Measurements from ENCODE around the gene FCHSD2. TPM values are rescaled to one million over a fixed set of nuclear protein-coding genes. Genes with fewer than 3 reads are reported as not detected.

FCHSD2 gene
- polyA plus RNA-seq, 1 donor (not counting 4 experiments of a cell fraction or from before 2014, with no cell fraction given): 14.2 TPM

DNA sequence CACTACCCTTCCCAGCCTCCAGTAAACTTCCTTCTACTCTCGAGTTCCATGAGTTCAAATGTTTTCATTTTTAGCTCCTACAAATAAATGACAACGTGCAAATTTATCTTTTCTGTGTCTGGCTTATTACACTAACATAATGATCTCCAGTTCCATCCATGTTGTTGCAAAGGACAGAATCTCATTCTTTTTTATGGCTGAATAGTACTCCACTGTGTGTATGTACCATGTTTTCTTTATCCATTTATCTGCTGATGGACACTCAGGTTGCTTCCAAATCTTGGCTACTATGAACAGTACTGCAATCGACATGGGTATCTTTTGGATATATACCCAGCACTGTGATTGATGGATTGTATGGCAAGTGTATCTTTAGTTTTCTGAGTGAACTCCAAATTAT lies 34.5 kb downstream of the FCHSD2 start:
- Histone ChIP-seq H3K27me3 (ENCODE audit: control insufficient read depth, extremely low read depth, insufficient read depth, low read length) (no peaks in the 10 kb centered on the region), H3K4me3 (ENCODE audit: control insufficient read depth in 2 of 3, extremely low read depth in 1 of 3, insufficient read depth in 2 of 3, low read depth in 1 of 3, low read length in 3 of 3) (no peak overlapping the region), H4K20me1 (ENCODE audit: control insufficient read depth, extremely low read depth, insufficient read depth, low read length) (no peaks in the 10 kb centered on the region), H3K79me2 (ENCODE audit: control insufficient read depth, insufficient read depth, low read length) (no peaks in the 10 kb centered on the region), H3K9me3 (ENCODE audit: control insufficient read depth, low read depth, low read length) (no peaks in the 10 kb centered on the region), H3K36me3 (ENCODE audit: control insufficient read depth in 2 of 2, extremely low read depth in 1 of 2, insufficient read depth in 2 of 2, low read length in 2 of 2) (no peaks in the 10 kb centered on the region), H3K9ac (ENCODE audit: control insufficient read depth, extremely low read depth, insufficient read depth, low read length) (no peak overlapping the region), H2AFZ (ENCODE audit: control insufficient read depth, low read length) (no peak overlapping the region), H3K4me1 (ENCODE audit: control insufficient read depth, extremely low read depth, insufficient read depth, low read length) (no peaks in the 10 kb centered on the region), H3K27ac (ENCODE audit: control insufficient read depth, insufficient read depth, low read length) (no peak overlapping the region), H3K9me1 (ENCODE audit: control insufficient read depth, extremely low read depth, insufficient read depth, low read length) (no peaks in the 10 kb centered on the region), H3K4me2 (ENCODE audit: control insufficient read depth, extremely low read depth, insufficient read depth, low read depth, low read length) (no peak overlapping the region)
- TF ChIP-seq EZH2 (IDR thresholded peaks at IDR 0.05; ENCODE audit: low read length): no peak
- dilution Hi-C loops (cut with MboI; ENCODE audit: extremely low pct_ligation_motif_present, low sequenced_read_pairs): no loop called here
- no peak for DNase-seq (ENCODE audit: low read depth, low spot score)
- no peak for FAIRE-seq

DNA sequence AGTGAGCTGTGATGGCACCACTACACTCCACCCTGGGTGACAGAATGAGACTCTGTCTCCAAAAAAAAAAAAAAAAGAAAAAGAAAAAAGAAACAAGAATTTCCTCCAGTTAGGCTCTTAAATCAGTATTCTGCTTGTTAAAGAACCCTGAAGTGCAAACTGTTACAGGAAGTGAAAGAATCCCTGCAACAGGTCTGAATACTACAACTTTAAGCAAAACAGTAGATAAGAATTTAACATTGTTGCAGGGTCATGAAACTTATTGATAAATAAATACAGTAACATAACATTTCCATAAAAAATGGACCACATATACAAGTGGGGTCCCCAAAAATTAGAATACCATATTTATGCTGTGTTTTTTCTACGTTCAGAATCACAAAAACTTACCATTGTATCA lies 35.8 kb downstream of the FCHSD2 start:
- TF ChIP-seq, protein P1, sequence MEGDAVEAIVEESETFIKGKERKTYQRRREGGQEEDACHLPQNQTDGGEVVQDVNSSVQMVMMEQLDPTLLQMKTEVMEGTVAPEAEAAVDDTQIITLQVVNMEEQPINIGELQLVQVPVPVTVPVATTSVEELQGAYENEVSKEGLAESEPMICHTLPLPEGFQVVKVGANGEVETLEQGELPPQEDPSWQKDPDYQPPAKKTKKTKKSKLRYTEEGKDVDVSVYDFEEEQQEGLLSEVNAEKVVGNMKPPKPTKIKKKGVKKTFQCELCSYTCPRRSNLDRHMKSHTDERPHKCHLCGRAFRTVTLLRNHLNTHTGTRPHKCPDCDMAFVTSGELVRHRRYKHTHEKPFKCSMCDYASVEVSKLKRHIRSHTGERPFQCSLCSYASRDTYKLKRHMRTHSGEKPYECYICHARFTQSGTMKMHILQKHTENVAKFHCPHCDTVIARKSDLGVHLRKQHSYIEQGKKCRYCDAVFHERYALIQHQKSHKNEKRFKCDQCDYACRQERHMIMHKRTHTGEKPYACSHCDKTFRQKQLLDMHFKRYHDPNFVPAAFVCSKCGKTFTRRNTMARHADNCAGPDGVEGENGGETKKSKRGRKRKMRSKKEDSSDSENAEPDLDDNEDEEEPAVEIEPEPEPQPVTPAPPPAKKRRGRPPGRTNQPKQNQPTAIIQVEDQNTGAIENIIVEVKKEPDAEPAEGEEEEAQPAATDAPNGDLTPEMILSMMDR (optimal IDR thresholded peaks at IDR 0.05 in 1 of 3, IDR thresholded peaks at IDR 0.05 in 1 of 3, conservative IDR thresholded peaks at IDR 0.05 in 1 of 3; ENCODE audit: extremely low read depth in 1 of 3, insufficient read depth in 2 of 3, low read length in 3 of 3): no peak
- no peak for TF ChIP-seq EZH2 (IDR thresholded peaks at IDR 0.05; ENCODE audit: low read length)
- Histone ChIP-seq H3K4me1 (ENCODE audit: control insufficient read depth, extremely low read depth, insufficient read depth, low read length) (no peaks in the 10 kb centered on the region), H3K79me2 (ENCODE audit: control insufficient read depth, insufficient read depth, low read length) (no peaks in the 10 kb centered on the region), H4K20me1 (ENCODE audit: control insufficient read depth, extremely low read depth, insufficient read depth, low read length) (no peaks in the 10 kb centered on the region), H2AFZ (ENCODE audit: control insufficient read depth, low read length) (no peak overlapping the region), H3K9me3 (ENCODE audit: control insufficient read depth, low read depth, low read length) (no peaks in the 10 kb centered on the region), H3K4me2 (ENCODE audit: control insufficient read depth, extremely low read depth, insufficient read depth, low read depth, low read length) (no peak overlapping the region), H3K36me3 (ENCODE audit: control insufficient read depth in 2 of 2, extremely low read depth in 1 of 2, insufficient read depth in 2 of 2, low read length in 2 of 2) (no peaks in the 10 kb centered on the region), H3K9me1 (ENCODE audit: control insufficient read depth, extremely low read depth, insufficient read depth, low read length) (no peaks in the 10 kb centered on the region), H3K9ac (ENCODE audit: control insufficient read depth, extremely low read depth, insufficient read depth, low read length) (no peak overlapping the region), H3K27ac (ENCODE audit: control insufficient read depth, insufficient read depth, low read length) (no peak overlapping the region), H3K27me3 (ENCODE audit: control insufficient read depth, extremely low read depth, insufficient read depth, low read length) (no peaks in the 10 kb centered on the region), H3K4me3 (ENCODE audit: control insufficient read depth in 2 of 3, extremely low read depth in 1 of 3, insufficient read depth in 2 of 3, low read depth in 1 of 3, low read length in 3 of 3) (no peak overlapping the region)
- FAIRE-seq (no peak), DNase-seq (ENCODE audit: low read depth, low spot score) (no peak)
- dilution Hi-C loops (cut with MboI; ENCODE audit: extremely low pct_ligation_motif_present, low sequenced_read_pairs): no loop called here

DNA sequence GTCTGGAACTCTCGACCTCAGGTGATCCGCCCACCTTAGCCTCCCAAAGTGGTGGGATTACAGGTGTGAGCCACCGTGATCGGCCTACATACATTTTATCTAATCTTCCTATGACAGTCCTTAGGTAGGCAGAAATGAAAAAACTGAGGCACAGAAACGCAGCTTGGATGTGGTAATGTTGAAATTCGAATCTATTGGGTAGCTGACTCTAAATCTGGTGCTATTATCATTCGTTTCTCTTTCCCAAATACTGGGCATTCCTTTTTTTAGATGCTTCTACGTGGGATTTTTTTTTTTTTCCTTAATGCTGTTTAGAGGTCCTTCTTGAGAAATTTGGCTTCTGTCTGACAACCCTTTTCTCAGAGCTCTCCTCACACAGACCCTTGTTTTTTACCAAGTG lies 41.5 kb downstream of the FCHSD2 start:
- no peaks in the 10 kb centered on the region for H3K27me3 ChIP-seq (ENCODE audit: control insufficient read depth, extremely low read depth, insufficient read depth, low read length)

More for the DNA sequence above, 41.5 kb downstream of the FCHSD2 start:
- TF ChIP-seq, protein P1 (optimal IDR thresholded peaks at IDR 0.05 in 1 of 3, IDR thresholded peaks at IDR 0.05 in 1 of 3, conservative IDR thresholded peaks at IDR 0.05 in 1 of 3; ENCODE audit: extremely low read depth in 1 of 3, insufficient read depth in 2 of 3, low read length in 3 of 3): no peak
- no peak for TF ChIP-seq EZH2 (IDR thresholded peaks at IDR 0.05; ENCODE audit: low read length)
- no peak overlapping the region for H3K4me2 ChIP-seq (ENCODE audit: control insufficient read depth, extremely low read depth, insufficient read depth, low read depth, low read length)
- H3K9me3 ChIP-seq (ENCODE audit: control insufficient read depth, low read depth, low read length): no peaks in the 10 kb centered on the region
- H3K4me1 ChIP-seq (ENCODE audit: control insufficient read depth, extremely low read depth, insufficient read depth, low read length): no peaks in the 10 kb centered on the region
- H3K9me1 ChIP-seq (ENCODE audit: control insufficient read depth, extremely low read depth, insufficient read depth, low read length): no peaks in the 10 kb centered on the region
- H3K9ac ChIP-seq (ENCODE audit: control insufficient read depth, extremely low read depth, insufficient read depth, low read length): no peak overlapping the region
- DNase-seq (ENCODE audit: low read depth, low spot score) (no peak), FAIRE-seq (no peak)
- peaks cover 0 to 2% of the 10 kb centered on the region in 2 experiments for H3K36me3 ChIP-seq (ENCODE audit: control insufficient read depth in 2 of 2, extremely low read depth in 1 of 2, insufficient read depth in 2 of 2, low read length in 2 of 2)
- H4K20me1 ChIP-seq (ENCODE audit: control insufficient read depth, extremely low read depth, insufficient read depth, low read length): no peaks in the 10 kb centered on the region
- no peak overlapping the region for H3K27ac ChIP-seq (ENCODE audit: control insufficient read depth, insufficient read depth, low read length)
- dilution Hi-C loops (cut with MboI; ENCODE audit: extremely low pct_ligation_motif_present, low sequenced_read_pairs): no loop called here
- H2AFZ ChIP-seq (ENCODE audit: control insufficient read depth, low read length): no peak overlapping the region
- H3K4me3 ChIP-seq (ENCODE audit: control insufficient read depth in 2 of 3, extremely low read depth in 1 of 3, insufficient read depth in 2 of 3, low read depth in 1 of 3, low read length in 3 of 3): no peak overlapping the region
- no peaks in the 10 kb centered on the region for H3K79me2 ChIP-seq (ENCODE audit: control insufficient read depth, insufficient read depth, low read length)
